ENCODE measurements around the gene PRIMPOL.
"Not testable (repeated sequence)": the region's sequence is repeated elsewhere in the genome, so short reads cannot be mapped to it uniquely, and the experiment has no call there.

Gene PRIMPOL

GRCh38 chr4:184649026-184649970, at the start of gene PRIMPOL, which contains the start of gene CASP3:
Gene PRIMPOL, plus strand, starts transcription at chr4:184649738. Its CDS starts 7,403 bp downstream, at chr4:184657141.
Gene CASP3, minus strand, starts transcription at chr4:184649447. Its CDS starts 10,994 bp downstream, at chr4:184638453.
- peak; percentile 65 for DNase-seq (ENCODE audit: low read depth)

GRCh38 chr4:184600982-184601381, 48.6 kb upstream of the PRIMPOL start:
- not testable (repeated sequence) for DNase-seq (ENCODE audit: low read depth)

- DNase-seq (ENCODE audit: low read depth) = not testable (repeated sequence)
These were observed 46.7 kb upstream of the PRIMPOL start for GRCh38 chr4:184602857-184603256.

GRCh38 chr4:184607429-184607828, 42.1 kb upstream of the PRIMPOL start:
- not testable (repeated sequence) for DNase-seq (ENCODE audit: low read depth)

- no peak for DNase-seq (ENCODE audit: low read depth)
These were observed 37.5 kb upstream of the PRIMPOL start for GRCh38 chr4:184612074-184612473.

GRCh38 chr4:184613405-184613804, 36.1 kb upstream of the PRIMPOL start:
- no peak for DNase-seq (ENCODE audit: low read depth)

- DNase-seq (ENCODE audit: low read depth) = no peak
These were observed 35.0 kb upstream of the PRIMPOL start for GRCh38 chr4:184614509-184614908.

GRCh38 chr4:184616168-184616567, 33.4 kb upstream of the PRIMPOL start:
- not testable (repeated sequence) for DNase-seq (ENCODE audit: low read depth)

GRCh38 chr4:184616633-184617551, 32.6 kb upstream of the PRIMPOL start:
- DNase-seq (ENCODE audit: low read depth) = no peak

- no peak for DNase-seq (ENCODE audit: low read depth)
These were observed 31.8 kb upstream of the PRIMPOL start for GRCh38 chr4:184617600-184618196.

GRCh38 chr4:184620212-184620867, 29.2 kb upstream of the PRIMPOL start:
- no peak for DNase-seq (ENCODE audit: low read depth)

- DNase-seq (ENCODE audit: low read depth) = no peak
These were observed 28.0 kb upstream of the PRIMPOL start for GRCh38 chr4:184621518-184621917.

- DNase-seq (ENCODE audit: low read depth) = not testable (repeated sequence)
These were observed 25.0 kb upstream of the PRIMPOL start for GRCh38 chr4:184624504-184624903.

- no peak for DNase-seq (ENCODE audit: low read depth)
These were observed 24.5 kb upstream of the PRIMPOL start for GRCh38 chr4:184624972-184625554.

- not testable (repeated sequence) for DNase-seq (ENCODE audit: low read depth)
These were observed 23.5 kb upstream of the PRIMPOL start for GRCh38 chr4:184625783-184626596.

- DNase-seq (ENCODE audit: low read depth) = no peak
These were observed 21.4 kb upstream of the PRIMPOL start for GRCh38 chr4:184628103-184628502.

- no peak for DNase-seq (ENCODE audit: low read depth)
These were observed 16.7 kb upstream of the PRIMPOL start for GRCh38 chr4:184632842-184633241.

GRCh38 chr4:184635381-184635780, 14.2 kb upstream of the PRIMPOL start:
- no peak for DNase-seq (ENCODE audit: low read depth)

- DNase-seq (ENCODE audit: low read depth) = no peak
These were observed 13.4 kb upstream of the PRIMPOL start for GRCh38 chr4:184636144-184636543.

- no peak for DNase-seq (ENCODE audit: low read depth)
These were observed 12.6 kb upstream of the PRIMPOL start for GRCh38 chr4:184636897-184637296.
